ENCODE results near the gene WDTC1.

DNA sequence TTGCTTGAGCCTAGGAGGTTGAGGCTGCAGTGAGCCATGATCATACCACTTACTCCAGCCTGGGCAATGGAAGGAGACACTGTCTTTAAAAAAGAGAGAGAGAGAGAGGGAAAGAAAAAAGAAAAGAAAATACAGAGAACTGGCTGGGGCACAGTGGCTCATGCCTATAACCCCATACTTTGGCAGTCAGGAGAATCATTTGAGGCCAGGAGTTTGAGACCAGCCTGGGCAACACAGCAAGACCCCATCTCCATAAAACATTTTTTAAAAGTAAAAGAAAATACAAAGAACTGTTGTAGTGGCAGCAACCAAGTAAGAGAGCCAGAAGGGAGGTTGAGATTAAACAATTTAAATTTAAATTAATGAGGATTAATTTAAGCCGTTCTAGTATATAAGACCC is 39.8 kb downstream of the WDTC1 start:
- TF ChIP-seq, protein P1, sequence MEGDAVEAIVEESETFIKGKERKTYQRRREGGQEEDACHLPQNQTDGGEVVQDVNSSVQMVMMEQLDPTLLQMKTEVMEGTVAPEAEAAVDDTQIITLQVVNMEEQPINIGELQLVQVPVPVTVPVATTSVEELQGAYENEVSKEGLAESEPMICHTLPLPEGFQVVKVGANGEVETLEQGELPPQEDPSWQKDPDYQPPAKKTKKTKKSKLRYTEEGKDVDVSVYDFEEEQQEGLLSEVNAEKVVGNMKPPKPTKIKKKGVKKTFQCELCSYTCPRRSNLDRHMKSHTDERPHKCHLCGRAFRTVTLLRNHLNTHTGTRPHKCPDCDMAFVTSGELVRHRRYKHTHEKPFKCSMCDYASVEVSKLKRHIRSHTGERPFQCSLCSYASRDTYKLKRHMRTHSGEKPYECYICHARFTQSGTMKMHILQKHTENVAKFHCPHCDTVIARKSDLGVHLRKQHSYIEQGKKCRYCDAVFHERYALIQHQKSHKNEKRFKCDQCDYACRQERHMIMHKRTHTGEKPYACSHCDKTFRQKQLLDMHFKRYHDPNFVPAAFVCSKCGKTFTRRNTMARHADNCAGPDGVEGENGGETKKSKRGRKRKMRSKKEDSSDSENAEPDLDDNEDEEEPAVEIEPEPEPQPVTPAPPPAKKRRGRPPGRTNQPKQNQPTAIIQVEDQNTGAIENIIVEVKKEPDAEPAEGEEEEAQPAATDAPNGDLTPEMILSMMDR (IDR thresholded peaks at IDR 0.05; ENCODE audit: insufficient read depth, low read length), result no peak
- TF ChIP-seq, protein P2, sequence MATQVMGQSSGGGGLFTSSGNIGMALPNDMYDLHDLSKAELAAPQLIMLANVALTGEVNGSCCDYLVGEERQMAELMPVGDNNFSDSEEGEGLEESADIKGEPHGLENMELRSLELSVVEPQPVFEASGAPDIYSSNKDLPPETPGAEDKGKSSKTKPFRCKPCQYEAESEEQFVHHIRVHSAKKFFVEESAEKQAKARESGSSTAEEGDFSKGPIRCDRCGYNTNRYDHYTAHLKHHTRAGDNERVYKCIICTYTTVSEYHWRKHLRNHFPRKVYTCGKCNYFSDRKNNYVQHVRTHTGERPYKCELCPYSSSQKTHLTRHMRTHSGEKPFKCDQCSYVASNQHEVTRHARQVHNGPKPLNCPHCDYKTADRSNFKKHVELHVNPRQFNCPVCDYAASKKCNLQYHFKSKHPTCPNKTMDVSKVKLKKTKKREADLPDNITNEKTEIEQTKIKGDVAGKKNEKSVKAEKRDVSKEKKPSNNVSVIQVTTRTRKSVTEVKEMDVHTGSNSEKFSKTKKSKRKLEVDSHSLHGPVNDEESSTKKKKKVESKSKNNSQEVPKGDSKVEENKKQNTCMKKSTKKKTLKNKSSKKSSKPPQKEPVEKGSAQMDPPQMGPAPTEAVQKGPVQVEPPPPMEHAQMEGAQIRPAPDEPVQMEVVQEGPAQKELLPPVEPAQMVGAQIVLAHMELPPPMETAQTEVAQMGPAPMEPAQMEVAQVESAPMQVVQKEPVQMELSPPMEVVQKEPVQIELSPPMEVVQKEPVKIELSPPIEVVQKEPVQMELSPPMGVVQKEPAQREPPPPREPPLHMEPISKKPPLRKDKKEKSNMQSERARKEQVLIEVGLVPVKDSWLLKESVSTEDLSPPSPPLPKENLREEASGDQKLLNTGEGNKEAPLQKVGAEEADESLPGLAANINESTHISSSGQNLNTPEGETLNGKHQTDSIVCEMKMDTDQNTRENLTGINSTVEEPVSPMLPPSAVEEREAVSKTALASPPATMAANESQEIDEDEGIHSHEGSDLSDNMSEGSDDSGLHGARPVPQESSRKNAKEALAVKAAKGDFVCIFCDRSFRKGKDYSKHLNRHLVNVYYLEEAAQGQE (IDR thresholded peaks at IDR 0.05; ENCODE audit: insufficient replicate concordance, low read depth), result no peak
- TF ChIP-seq POLR2AphosphoS5 (IDR thresholded peaks at IDR 0.05; ENCODE audit: low read depth) (no peak), SPI1 (IDR thresholded peaks at IDR 0.05; ENCODE audit: borderline replicate concordance, low read depth) (no peak)

Measured in HL-60 (cell line).